Measurements from ENCODE around the gene PCDHGB4. TPM values are rescaled to one million over a fixed set of nuclear protein-coding genes. Genes with fewer than 3 reads are reported as not detected.
A peak's percentile ranks its signal among the peaks of the same experiment; 100 is the strongest.

The PCDHGB4 gene
- total RNA-seq, 2 donors from 2014 or later: 10.7 to 13.9 TPM

DNA sequence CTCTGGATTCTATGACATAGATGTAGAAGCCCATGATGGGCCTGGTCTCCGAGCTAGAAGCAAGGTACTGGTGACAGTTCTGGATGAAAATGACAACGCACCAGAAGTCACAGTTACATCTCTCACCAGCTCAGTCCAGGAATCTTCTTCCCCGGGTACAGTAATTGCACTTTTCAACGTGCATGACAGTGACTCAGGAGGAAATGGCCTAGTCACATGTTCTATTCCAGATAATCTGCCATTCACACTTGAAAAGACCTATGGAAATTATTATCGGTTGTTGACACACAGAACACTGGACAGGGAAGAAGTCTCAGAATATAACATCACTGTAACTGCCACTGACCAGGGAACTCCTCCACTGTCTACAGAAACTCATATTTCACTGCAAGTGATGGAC is 31.4 kb upstream of the PCDHGB4 start:
- Mint-ChIP-seq H3K27ac (no peak overlapping the region), H3K4me3 (no peak overlapping the region), H3K27me3 (ENCODE audit: insufficient read depth) (no peaks in the 10 kb centered on the region), H3K36me3 (ENCODE audit: low read depth) (peaks cover 57% of the 10 kb centered on the region), H3K9me3 (peaks cover 68% of the 10 kb centered on the region), H3K4me1 (no peaks in the 10 kb centered on the region)
- Histone ChIP-seq H3K27me3 (ENCODE audit: control insufficient read depth, insufficient read depth, low read length, poor library complexity, severe bottlenecking) (no peaks in the 10 kb centered on the region), H3K36me3 (ENCODE audit: control insufficient read depth, insufficient read depth, low read length) (no peaks in the 10 kb centered on the region), H3K4me1 (ENCODE audit: control insufficient read depth, insufficient read depth, low read length) (no peaks in the 10 kb centered on the region), H3K4me3 (ENCODE audit: low read length) (no peak overlapping the region), H3K9ac (ENCODE audit: extremely low read depth, low read length, poor library complexity, severe bottlenecking) (no peak overlapping the region), H3K27ac (ENCODE audit: low read depth, low read length) (no peak overlapping the region), H3K9me3 (ENCODE audit: control insufficient read depth, low read length) (peaks cover 66% of the 10 kb centered on the region)
- TF ChIP-seq, protein P1, sequence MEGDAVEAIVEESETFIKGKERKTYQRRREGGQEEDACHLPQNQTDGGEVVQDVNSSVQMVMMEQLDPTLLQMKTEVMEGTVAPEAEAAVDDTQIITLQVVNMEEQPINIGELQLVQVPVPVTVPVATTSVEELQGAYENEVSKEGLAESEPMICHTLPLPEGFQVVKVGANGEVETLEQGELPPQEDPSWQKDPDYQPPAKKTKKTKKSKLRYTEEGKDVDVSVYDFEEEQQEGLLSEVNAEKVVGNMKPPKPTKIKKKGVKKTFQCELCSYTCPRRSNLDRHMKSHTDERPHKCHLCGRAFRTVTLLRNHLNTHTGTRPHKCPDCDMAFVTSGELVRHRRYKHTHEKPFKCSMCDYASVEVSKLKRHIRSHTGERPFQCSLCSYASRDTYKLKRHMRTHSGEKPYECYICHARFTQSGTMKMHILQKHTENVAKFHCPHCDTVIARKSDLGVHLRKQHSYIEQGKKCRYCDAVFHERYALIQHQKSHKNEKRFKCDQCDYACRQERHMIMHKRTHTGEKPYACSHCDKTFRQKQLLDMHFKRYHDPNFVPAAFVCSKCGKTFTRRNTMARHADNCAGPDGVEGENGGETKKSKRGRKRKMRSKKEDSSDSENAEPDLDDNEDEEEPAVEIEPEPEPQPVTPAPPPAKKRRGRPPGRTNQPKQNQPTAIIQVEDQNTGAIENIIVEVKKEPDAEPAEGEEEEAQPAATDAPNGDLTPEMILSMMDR (conservative IDR thresholded peaks at IDR 0.05): no peak
- DNase-seq: no peak
- WGBS, 2 experiments (ENCODE audit: insufficient coverage in 1 of 2, insufficient read length in 1 of 2): 80 to 96% methylated on average over 4 to 5 of the region's 5 CpGs

DNA sequence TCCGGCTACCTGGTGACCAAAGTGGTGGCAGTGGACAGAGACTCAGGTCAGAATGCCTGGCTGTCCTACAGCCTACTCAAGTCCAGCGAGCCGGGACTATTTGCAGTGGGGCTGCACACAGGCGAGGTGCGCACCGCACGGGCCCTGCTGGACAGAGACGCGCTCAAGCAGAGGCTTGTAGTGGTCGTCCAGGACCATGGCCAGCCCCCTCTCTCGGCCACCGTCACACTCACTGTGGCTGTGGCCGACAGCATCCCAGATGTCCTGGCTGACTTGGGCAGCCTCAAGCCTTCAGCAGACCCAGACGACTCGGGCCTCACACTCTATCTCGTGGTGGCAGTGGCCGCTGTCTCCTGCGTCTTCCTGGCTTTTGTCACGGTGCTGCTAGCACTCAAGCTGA is 30.5 kb upstream of the PCDHGB4 start:
- Histone ChIP-seq H3K9me3 (ENCODE audit: control insufficient read depth, low read length) (peaks cover 65% of the 10 kb centered on the region), H3K4me1 (ENCODE audit: control insufficient read depth, insufficient read depth, low read length) (no peaks in the 10 kb centered on the region), H3K27ac (ENCODE audit: low read depth, low read length) (no peak overlapping the region), H3K9ac (ENCODE audit: extremely low read depth, low read length, poor library complexity, severe bottlenecking) (no peak overlapping the region), H3K36me3 (ENCODE audit: control insufficient read depth, insufficient read depth, low read length) (no peaks in the 10 kb centered on the region), H3K4me3 (ENCODE audit: low read length) (no peak overlapping the region), H3K27me3 (ENCODE audit: control insufficient read depth, insufficient read depth, low read length, poor library complexity, severe bottlenecking) (no peaks in the 10 kb centered on the region)
- peaks cover 55% of the 10 kb centered on the region for H3K36me3 Mint-ChIP-seq (ENCODE audit: low read depth)
- DNase-seq: no peak
- 94 to 98% methylated on average over 18 to 19 of the region's 19 CpGs for WGBS, 2 experiments (ENCODE audit: insufficient coverage in 1 of 2, insufficient read length in 1 of 2)
- H3K4me1 Mint-ChIP-seq: no peaks in the 10 kb centered on the region
- TF ChIP-seq, protein P1 (conservative IDR thresholded peaks at IDR 0.05): no peak
- no peak overlapping the region for H3K4me3 Mint-ChIP-seq
- peaks cover 69% of the 10 kb centered on the region for H3K9me3 Mint-ChIP-seq
- no peak overlapping the region for H3K27ac Mint-ChIP-seq
- H3K27me3 Mint-ChIP-seq (ENCODE audit: insufficient read depth): no peaks in the 10 kb centered on the region

GRCh38 chr5:141359790-141360426 is 27.6 kb upstream of the PCDHGB4 start, which contains the start of gene PCDHGB2:
Gene PCDHGB2 (plus strand): TSS chr5:141359994. CDS start chr5:141360136, 142 bp downstream.
- Mint-ChIP-seq H3K9me3 (peaks cover 77% of the 10 kb centered on the region), H3K36me3 (ENCODE audit: low read depth) (peaks cover 56% of the 10 kb centered on the region), H3K4me1 (no peaks in the 10 kb centered on the region), H3K27me3 (ENCODE audit: insufficient read depth) (no peaks in the 10 kb centered on the region), H3K4me3 (no peak within 1 kb of the TSS), H3K27ac (no peak within 1 kb of the TSS)
- Histone ChIP-seq H3K9ac (ENCODE audit: extremely low read depth, low read length, poor library complexity, severe bottlenecking) (no peak within 1 kb of the TSS), H3K27ac (ENCODE audit: low read depth, low read length) (no peak within 1 kb of the TSS), H3K4me3 (ENCODE audit: low read length) (no peak within 1 kb of the TSS), H3K27me3 (ENCODE audit: control insufficient read depth, insufficient read depth, low read length, poor library complexity, severe bottlenecking) (no peaks in the 10 kb centered on the region), H3K4me1 (ENCODE audit: control insufficient read depth, insufficient read depth, low read length) (no peaks in the 10 kb centered on the region), H3K36me3 (ENCODE audit: control insufficient read depth, insufficient read depth, low read length) (no peaks in the 10 kb centered on the region), H3K9me3 (ENCODE audit: control insufficient read depth, low read length) (peaks cover 61% of the 10 kb centered on the region)
- peak; percentile 63 for DNase-seq
- TF ChIP-seq, protein P1 (conservative IDR thresholded peaks at IDR 0.05): peak; percentile 72
- 88 to 90% methylated on average over 21 to 24 of the region's 24 CpGs for WGBS, 2 experiments (ENCODE audit: insufficient coverage in 1 of 2, insufficient read length in 1 of 2)

Measured in endodermal cell (in vitro differentiated cells).